NCI-H187 (cell line): ENCODE data around the gene DDX10.
A peak's percentile ranks its signal among the peaks of the same experiment; 100 is the strongest.
"Not testable (repeated sequence)": the region's sequence is repeated elsewhere in the genome, so short reads cannot be mapped to it uniquely, and the experiment has no call there.

Experiments
- DNase-seq, 2 experiments: peaks; one replicate each; lab custom pipeline; 2025; lab: John Stamatoyannopoulos, UW

DDX10 gene

GRCh38 chr11:108664730-108665525 lies at the start of gene DDX10:
Gene DDX10 (plus strand): TSS chr11:108665069. CDS start chr11:108665154, 85 bp downstream.
- peak; percentile 93 to 96 for DNase-seq

- DNase-seq = no peak
Observed at GRCh38 chr11:108616549-108616948, 48.3 kb upstream of the DDX10 start.

GRCh38 chr11:108617055-108617454 lies 47.8 kb upstream of the DDX10 start:
- DNase-seq = no peak

- DNase-seq = no peak
Observed at GRCh38 chr11:108618529-108618928, 46.3 kb upstream of the DDX10 start.

- no peak for DNase-seq
Observed at GRCh38 chr11:108620958-108621772, 43.7 kb upstream of the DDX10 start.

GRCh38 chr11:108622341-108622740 lies 42.5 kb upstream of the DDX10 start:
- no peak for DNase-seq

GRCh38 chr11:108624196-108624925 lies 40.5 kb upstream of the DDX10 start:
- no peak for DNase-seq

GRCh38 chr11:108628326-108628725 lies 36.5 kb upstream of the DDX10 start:
- no peak for DNase-seq

GRCh38 chr11:108628812-108629211 lies 36.1 kb upstream of the DDX10 start:
- DNase-seq = no peak

GRCh38 chr11:108629274-108629673 lies 35.6 kb upstream of the DDX10 start:
- DNase-seq = no peak

GRCh38 chr11:108632041-108632704 lies 32.7 kb upstream of the DDX10 start:
- DNase-seq = no peak

GRCh38 chr11:108635106-108635505 lies 29.8 kb upstream of the DDX10 start:
- no peak for DNase-seq

- DNase-seq = no peak
Observed at GRCh38 chr11:108636222-108636621, 28.6 kb upstream of the DDX10 start.

GRCh38 chr11:108639146-108639545 lies 25.7 kb upstream of the DDX10 start:
- DNase-seq = no peak

GRCh38 chr11:108641752-108642151 lies 23.1 kb upstream of the DDX10 start:
- DNase-seq = not testable (repeated sequence)

GRCh38 chr11:108643974-108644373 lies 20.9 kb upstream of the DDX10 start:
- DNase-seq = no peak

- no peak for DNase-seq
Observed at GRCh38 chr11:108645970-108646369, 18.9 kb upstream of the DDX10 start.

- DNase-seq = no peak
Observed at GRCh38 chr11:108647387-108647700, 17.5 kb upstream of the DDX10 start.

GRCh38 chr11:108647701-108648527 lies 17.0 kb upstream of the DDX10 start:
- peak; percentile 14 to 20 for DNase-seq

GRCh38 chr11:108648528-108648885 lies 16.4 kb upstream of the DDX10 start:
- no peak for DNase-seq

- DNase-seq = not testable (repeated sequence)
Observed at GRCh38 chr11:108654100-108654499, 10.8 kb upstream of the DDX10 start.
